Fibroblast of skin of left biceps (primary cell): ENCODE data around the gene NTRK2.

ENCODE experiments used
- DNase-seq, 2 experiments: peaks; one replicate each; pipeline ENCODE4 v3.0.0-alpha.2; 2013; ENCODE audit warnings: low read depth in 2 of 2

NTRK2 gene

GRCh38 chr9:84681516-84682285 is 12.2 kb downstream of the NTRK2 start:
- DNase-seq, result no peak

DNA sequence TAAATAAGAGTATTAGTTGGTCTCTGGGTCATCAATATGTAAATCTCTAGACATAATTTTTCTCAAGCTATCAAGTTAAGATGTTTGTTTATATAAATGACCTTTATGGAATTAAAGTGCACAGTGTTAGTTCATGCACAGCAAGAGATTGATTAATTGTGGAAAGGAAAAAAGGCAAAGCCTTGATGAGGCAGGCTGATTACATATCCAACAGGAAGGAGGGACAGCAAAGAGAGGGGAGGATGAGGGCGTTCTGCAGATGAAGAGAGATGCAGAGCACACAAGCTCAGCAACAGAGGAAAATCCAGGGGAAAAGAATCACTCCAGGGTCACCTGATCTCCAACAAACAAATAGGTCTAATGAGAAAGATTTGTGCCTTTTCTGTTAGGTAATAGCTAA is 16.5 kb downstream of the NTRK2 start:
- DNase-seq, result no peak

DNA sequence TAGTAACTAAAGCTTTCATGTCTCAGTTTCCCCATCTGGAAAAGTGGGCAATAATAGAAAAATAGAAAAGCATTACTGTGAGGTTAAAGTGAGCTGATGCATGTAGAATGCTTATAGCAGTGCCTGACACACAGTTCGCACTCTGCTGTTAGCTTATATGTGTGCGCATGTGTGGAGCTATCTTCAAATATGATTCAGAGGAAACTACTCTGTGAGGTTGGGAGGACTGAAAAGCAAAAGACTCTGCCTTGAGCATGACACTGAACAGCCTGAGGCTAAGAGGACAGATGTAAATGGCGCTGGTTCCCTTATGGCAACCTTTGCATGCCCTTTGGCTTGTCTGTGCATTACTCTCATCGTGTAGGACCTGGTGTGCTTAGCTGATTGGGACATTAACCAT is 19.4 kb downstream of the NTRK2 start:
- no peak for DNase-seq

GRCh38 chr9:84691634-84692033 is 22.1 kb downstream of the NTRK2 start:
- DNase-seq, result no peak

DNA sequence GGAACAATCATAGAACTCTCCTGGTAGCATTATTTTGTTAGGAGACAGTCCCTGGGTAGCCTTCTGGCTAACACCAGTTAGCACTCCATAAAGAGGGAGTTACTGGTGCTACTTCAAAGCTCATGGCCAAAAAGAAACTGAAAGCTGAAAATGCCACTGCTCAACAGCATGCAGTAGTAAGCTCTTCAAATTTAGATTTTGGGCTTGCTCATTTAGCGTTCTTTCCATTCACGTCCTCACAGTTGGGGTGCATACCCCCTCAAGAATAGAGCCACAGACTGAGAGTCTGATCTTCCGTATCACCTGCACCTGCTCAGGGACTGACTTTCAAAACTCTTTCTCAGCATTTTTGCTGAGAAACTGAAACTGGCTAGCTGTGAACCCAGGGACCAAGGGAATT is 24.7 kb downstream of the NTRK2 start:
- no peak for DNase-seq

- DNase-seq, result no peak
These were observed 27.5 kb downstream of the NTRK2 start for GRCh38 chr9:84697042-84697441.

DNA sequence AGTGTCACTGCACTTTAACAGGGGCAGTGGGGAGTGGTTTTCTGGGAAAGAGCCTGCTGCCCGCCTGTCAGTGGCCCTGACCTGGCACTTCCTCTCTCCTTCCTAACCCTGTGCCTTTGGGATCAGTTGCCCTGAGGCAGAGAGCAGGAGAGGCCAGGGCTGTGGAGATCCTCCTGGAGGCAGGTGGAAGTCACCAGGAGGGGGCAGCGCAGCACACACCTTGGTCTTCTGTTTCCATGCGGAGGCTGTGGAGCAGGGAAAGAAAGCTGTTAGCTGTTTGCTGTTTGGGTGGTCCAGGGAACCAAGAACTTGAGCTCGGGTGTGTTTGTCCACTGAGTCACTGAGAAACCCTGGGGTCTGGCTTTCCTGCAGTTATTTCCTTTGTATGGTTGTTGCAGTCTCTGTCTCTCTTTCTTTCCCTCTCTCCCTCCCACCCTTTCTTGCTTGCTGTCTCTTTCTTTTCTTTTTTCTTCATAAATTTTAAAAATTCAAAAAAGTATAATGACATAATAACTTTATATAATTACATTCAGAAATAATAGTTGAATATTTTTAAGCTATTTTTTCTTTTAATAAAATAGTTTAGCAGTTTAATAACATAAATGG is 28.1 kb downstream of the NTRK2 start:
- DNase-seq, result peak; percentile 44 to 50

DNA sequence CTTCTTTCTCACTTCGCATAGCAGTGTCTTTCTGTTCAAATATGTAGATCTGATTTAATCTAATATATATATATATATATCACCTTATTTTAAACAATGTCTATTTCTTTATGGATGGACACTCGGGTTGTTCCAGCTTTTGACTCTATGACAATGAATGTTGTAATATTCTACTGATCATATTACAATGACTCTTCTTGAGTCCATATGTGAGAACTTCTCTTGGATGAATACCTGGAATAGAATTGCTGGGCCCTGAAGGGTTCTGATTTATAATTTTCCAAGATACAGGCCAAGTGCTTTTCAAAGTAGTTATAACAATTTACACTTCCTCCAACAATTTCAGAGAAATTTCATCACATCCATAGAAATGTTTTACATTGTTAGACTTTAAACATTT is 28.8 kb downstream of the NTRK2 start:
- no peak for DNase-seq

DNA sequence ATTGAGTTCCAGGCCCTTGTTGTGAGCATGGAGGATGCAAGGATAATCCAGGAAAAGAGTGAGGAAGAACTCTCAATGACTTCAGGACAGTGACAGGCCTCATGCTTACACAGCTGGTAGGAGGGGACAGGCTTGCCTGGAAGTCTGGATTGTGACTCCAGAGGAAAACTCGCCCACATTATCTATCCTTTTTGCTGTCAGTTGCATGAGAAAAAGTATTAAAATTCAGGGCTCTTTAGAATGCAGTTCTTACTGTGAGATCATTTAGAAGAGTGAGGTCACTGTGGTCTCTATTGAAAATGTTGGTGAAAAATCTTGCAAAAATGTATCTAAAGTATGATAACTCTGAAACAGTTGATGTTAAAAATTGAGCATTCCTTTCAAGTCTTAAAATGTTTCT is 30.5 kb downstream of the NTRK2 start:
- no peak for DNase-seq

- DNase-seq, result no peak
These were observed 32.3 kb downstream of the NTRK2 start for GRCh38 chr9:84701801-84702200.

DNA sequence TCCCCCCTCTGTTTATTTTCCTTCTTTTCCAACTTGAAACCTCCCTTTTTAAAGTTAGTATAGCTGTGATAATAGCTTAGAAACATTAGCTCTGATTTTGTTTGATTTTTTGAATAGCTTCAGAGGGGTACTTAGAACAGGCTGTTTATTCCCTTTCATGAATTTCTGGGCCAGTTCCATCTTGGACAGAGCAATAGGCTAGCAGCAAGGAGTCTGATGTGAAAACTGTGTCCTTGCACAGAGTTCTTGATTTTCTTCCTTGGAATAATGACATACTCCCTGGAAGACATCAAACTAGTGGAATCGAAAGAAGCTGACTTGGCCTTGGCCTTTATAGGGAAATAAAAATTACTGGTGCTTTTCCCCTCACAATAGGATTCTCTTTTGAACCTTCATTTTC is 32.9 kb downstream of the NTRK2 start:
- no peak for DNase-seq

DNA sequence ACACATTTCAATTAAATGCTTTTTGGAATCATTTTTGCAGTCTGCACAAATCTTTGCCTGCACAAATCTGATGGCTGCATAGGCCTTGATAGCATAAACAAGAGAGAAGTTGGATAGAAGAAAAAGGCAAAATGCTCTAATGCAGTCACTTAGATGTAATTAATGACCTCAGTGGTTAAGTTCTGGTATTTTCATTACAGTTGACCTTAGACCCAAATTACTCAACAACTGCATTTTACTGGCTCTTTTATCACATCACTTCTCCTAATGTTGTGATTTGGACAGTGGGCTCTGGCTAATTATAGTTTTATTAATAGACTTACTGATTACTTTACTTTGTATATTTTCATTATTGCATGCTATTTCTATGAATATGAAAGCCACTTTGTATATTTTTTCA is 34.3 kb downstream of the NTRK2 start:
- no peak for DNase-seq

GRCh38 chr9:84705128-84705527 is 35.6 kb downstream of the NTRK2 start:
- DNase-seq, result no peak

- no peak for DNase-seq
These were observed 38.9 kb downstream of the NTRK2 start for GRCh38 chr9:84708400-84708799.

GRCh38 chr9:84709056-84709455 is 39.5 kb downstream of the NTRK2 start:
- no peak for DNase-seq

DNA sequence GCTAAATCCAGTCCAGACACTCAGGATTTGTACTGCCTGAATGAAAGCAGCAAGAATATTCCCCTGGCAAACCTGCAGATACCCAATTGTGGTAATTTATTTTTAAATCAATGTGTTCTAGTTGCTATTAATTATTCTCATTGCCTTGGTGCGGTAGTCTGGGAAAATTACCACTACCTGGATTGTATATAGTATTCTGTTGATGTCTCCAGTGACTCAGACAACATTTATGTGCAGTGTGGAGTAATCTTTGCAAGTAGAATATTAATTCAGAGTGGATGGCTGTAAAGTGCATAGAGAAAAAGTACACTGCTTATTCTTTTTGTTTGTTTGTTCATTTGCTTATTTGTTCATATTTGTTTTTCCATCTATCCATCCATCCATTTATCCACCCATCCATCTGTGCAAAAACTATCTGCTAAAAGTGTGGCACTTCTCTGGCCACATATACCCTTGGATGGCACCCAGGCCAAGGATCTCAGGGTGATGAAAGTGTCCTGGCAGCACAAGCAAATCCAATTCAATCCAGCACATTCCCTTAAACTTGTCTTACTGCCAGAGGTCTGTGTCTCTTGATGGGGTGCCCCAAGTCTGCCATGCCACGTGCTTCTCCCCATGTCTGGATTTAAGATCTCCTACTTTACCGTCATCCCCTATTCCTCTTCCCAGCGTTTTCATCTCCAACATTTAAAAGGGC is 41.3 kb downstream of the NTRK2 start:
- DNase-seq, result no peak

DNA sequence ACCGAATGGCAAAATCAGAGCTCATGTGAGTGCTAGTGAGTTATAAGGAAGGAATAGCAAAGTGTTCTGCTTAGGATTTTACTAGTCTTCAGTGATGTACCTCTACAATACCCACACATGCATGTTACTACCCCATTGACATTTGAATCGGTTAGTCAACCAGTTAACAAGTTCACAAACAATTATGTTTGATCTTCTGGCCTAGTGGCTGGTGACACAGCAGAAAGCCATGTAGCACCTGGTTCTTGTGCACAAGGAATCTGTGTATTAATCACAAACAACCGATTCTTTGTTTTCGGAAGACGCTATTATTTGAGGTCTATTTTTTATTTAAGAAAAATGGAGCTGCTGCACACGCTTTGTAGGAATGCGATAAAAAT is 41.9 kb downstream of the NTRK2 start:
- no peak for DNase-seq

- DNase-seq, result no peak
These were observed 42.4 kb downstream of the NTRK2 start for GRCh38 chr9:84711936-84712335.

GRCh38 chr9:84716217-84716616 is 46.7 kb downstream of the NTRK2 start:
- DNase-seq, result no peak

DNA sequence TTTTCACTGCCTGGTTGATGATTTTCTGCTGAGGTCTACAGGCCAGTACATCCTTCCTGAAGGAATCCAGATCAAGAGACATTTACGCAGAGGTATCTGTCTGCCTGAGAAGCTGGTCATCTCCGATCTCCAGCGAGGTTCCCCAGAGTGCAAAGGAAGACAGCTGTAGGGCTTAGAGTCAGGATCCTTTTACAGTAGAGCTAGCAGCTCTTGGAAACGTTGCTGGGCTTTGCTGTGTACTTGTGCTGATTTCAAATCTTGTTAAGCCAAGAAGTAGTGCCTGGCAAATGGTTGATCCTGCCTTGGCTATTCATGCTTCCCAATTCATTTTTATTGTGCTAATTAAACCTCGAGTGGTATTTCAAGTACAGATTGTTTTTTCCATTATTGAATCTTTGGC is 48.9 kb downstream of the NTRK2 start:
- no peak for DNase-seq

DNA sequence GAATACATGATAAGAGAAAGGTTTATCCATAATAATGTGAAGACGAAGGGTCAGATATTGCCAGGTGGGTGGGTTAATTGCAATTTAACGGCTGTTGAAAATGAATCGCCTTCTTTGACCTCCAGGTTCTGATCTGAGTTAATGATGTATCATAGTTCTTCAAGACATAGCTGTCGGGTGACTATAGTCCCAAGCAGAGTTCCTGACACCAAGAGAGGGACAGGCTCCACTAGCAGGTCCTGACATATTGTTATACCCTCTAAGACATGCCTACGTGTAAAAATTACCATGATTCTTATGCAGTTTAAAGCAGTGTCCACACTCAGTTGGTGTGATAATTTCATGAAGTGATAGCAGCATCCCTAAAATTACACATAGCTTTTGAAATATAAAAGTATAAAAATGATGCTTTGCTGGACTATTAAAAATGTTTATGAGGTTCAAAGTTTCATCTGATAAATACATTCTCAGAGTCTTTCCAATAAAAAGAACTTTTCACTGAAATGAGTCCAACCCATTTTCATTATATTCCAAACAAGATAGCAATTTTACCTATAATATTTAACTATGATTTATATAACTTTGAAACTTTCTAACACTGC is 53.0 kb downstream of the NTRK2 start:
- DNase-seq, result no peak

GRCh38 chr9:84723426-84723825 is 53.9 kb downstream of the NTRK2 start:
- no peak for DNase-seq

GRCh38 chr9:84731696-84732095 is 62.2 kb downstream of the NTRK2 start:
- no peak for DNase-seq
